Pancreas (tissue), 10 donors: ENCODE results near the gene OR2F1. TPM values are rescaled to one million over a fixed set of nuclear protein-coding genes. Genes with fewer than 3 reads are reported as not detected.
A peak's percentile ranks its signal among the peaks of the same experiment; 100 is the strongest.

ENCODE experiments used
- ATAC-seq, 4 donors: fragments of 200-7000 bp; cut with Tn5 transposase; one replicate each; pipeline versions ENCODE4 v1.8.0 to v1.9.1; 2020; ENCODE audit warnings: mild to moderate bottlenecking in 4 of 4, moderate library complexity in 4 of 4
- DNase-seq, 6 donors: peaks; one replicate each; pipeline ENCODE4 v3.0.0-alpha.2; 2020
- FAIRE-seq: peaks from 2 replicates; lab custom pipeline; 2012; peaks lifted over from hg19 to GRCh38; lab: Jason Lieb, UNC
- H3K27ac ChIP-seq, 4 donors: fragments of 200-600 bp; sonication (generic); 1 replicate in 3 of 4; 2 replicates in 1 of 4; pipeline versions ENCODE4 v1.5.0 to v1.8.0; 2020
- H3K27me3 ChIP-seq, 4 donors: fragments of 200-600 bp; one replicate each; pipeline ENCODE4 v1.8.0; 2021
- H3K36me3 ChIP-seq, 3 donors: fragments of 200-600 bp; sonication (generic) in 1 of 3; one replicate each; pipeline versions ENCODE4 v1.5.0 to v1.8.0; 2020 to 2021
- H3K4me1 ChIP-seq, 3 donors: fragments of 200-600 bp; one replicate each; pipeline ENCODE4 v1.8.0; 2021
- H3K4me3 ChIP-seq, 4 donors: fragments of 200-600 bp; sonication (generic) in 2 of 4; one replicate each; pipeline versions ENCODE4 v1.5.0 to v1.8.0; 2020 to 2021
- H3K9me3 ChIP-seq, 4 donors: fragments of 200-600 bp; one replicate each; pipeline ENCODE4 v1.8.0; 2021
- WGBS, 2 donors: extraction: QIAGEN DNeasy Blood & Tissue Kit; methylation state at CpG; one replicate each; pipeline ENCODE4 v1.1.7; 2013; 5-methylcytosine and 5-hydroxymethylcytosine counted together
- intact Hi-C, 3 donors: fragments of 100-400 bp; cut with DNase I; formaldehyde crosslinking; loops; one replicate each; pipeline versions ENCODE4 v1.11.1 to v1.14.2; 2022
- polyA plus RNA-seq, 2 donors: library from polyadenylated mRNA; stranded (reverse); fragments of 200-250 nt; gene quantifications; one replicate each; pipeline ENCODE4 v1.2.3, GENCODE V29; 2013
- total RNA-seq, 6 donors: library from RNA; stranded (reverse); fragmentation: NEBNext Ultra II Directional in 4 of 6; extraction: Animal tissue kit (Norgen Biotek cat#: 25700) in 4 of 6; gene quantifications; one replicate each; pipeline versions ENCODE4 v1.2.1 to v1.2.4, GENCODE V29; 2021 to 2023
- TF ChIP-seq, protein P1 (sequence below), 4 donors: fragments of 200-600 bp; sonication (generic) in 3 of 4; IDR thresholded peaks; one replicate each; pipeline versions ENCODE4 v1.5.0 to v1.8.0; 2021; ENCODE audit warnings: antibody characterized with exemption in 4 of 4
- donor health status: healthy with polysubstance abuse.
- donor health status: DM: no; HTN: no; CAD: no; lungs with moderate emphysema.
- donor health status: DM: no; HTN: no; CAD: no.
- donor health status: control.
- donor health status: control.
- donor health status: Bipolar disorder and iron deficiency.
- donor health status: DM: yes; HTN: yes; CAD: no.
- donor health status: DM: no; HTN: no; CAD: no.
- donor health status: DM: no; HTN: no; CAD: no.
- donor health status: DM: yes; HTN: yes; CAD: no.

OR2F1 gene
- total and polyA plus RNA-seq, 8 donors, result not detected

DNA sequence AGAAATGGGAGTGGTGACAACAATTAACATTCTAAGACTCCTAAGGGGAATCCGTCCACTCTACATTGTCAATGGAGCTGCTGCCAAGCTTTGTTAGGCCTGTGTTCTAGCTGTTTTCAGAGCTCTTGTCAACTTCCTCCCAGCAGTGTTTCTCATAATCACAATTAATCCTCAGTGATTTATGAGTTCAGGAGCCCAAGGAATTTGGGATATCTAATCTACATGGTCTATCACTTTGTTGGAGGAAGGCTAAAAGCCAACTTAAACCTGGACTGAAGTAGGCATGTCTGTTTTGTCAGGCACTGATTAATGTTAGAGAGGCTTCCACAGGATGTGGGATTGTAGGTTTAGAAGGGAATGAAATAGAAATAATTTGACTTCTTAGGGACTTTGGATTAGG is 29.8 kb upstream of the OR2F1 start:
- no peak for DNase-seq
- no peak for FAIRE-seq
- Histone ChIP-seq H3K36me3 (no peaks in the 10 kb centered on the region), H3K9me3 (no peaks in the 10 kb centered on the region), H3K4me3 (no peak overlapping the region), H3K27ac (no peak overlapping the region), H3K27me3 (no peaks in the 10 kb centered on the region), H3K4me1 (no peaks in the 10 kb centered on the region)
- intact Hi-C loops, result no loop called here
- TF ChIP-seq, protein P1, sequence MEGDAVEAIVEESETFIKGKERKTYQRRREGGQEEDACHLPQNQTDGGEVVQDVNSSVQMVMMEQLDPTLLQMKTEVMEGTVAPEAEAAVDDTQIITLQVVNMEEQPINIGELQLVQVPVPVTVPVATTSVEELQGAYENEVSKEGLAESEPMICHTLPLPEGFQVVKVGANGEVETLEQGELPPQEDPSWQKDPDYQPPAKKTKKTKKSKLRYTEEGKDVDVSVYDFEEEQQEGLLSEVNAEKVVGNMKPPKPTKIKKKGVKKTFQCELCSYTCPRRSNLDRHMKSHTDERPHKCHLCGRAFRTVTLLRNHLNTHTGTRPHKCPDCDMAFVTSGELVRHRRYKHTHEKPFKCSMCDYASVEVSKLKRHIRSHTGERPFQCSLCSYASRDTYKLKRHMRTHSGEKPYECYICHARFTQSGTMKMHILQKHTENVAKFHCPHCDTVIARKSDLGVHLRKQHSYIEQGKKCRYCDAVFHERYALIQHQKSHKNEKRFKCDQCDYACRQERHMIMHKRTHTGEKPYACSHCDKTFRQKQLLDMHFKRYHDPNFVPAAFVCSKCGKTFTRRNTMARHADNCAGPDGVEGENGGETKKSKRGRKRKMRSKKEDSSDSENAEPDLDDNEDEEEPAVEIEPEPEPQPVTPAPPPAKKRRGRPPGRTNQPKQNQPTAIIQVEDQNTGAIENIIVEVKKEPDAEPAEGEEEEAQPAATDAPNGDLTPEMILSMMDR (IDR thresholded peaks at IDR 0.05), result no peak
- WGBS, 2 donors, result 79 to 82% methylated on average over 1 of the region's 1 CpG
- no peak for ATAC-seq

DNA sequence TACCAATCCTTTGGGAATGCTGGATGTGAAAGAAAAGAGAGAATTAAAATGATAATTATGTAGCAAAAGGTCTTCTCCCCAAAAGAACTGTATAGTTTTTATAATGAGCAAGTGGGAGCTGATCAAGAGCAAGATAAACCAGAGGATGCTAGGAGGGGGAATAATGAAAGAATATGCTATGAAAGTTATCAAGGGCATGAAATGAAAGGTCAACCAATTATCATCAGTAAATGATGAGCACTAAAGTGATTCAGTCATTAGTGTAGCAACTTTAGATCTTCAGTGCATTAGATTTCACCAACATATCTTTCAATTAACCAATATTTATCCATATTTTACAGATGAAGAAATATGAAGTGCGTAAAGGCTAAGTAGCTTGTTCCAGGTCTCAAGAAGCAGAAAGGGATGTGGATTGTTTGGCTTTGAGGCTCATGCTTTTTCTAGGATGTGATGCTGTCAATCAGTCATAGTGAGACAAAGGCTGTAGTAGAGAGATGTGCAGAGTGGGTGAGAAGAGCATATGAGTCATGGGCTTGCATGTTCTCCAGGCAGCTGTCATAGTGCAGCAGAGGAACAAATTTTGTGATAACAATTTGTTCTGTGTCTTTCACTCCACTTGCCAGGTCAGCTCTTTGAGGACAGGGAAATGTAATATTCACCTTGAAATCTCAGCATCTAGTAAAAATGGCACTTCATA is 25.3 kb upstream of the OR2F1 start:
- WGBS, 2 donors, result 85 to 90% methylated on average over 1 of the region's 1 CpG
- no peak overlapping the region for H3K4me3 ChIP-seq
- no peaks in the 10 kb centered on the region for H3K4me1 ChIP-seq
- no peak for FAIRE-seq
- ATAC-seq, result no peak
- TF ChIP-seq, protein P1 (IDR thresholded peaks at IDR 0.05), result no peak
- no peaks in the 10 kb centered on the region for H3K36me3 ChIP-seq
- intact Hi-C loops, result no loop called here
- H3K27ac ChIP-seq, result no peak overlapping the region
- no peaks in the 10 kb centered on the region for H3K9me3 ChIP-seq
- H3K27me3 ChIP-seq, result no peaks in the 10 kb centered on the region
- no peak for DNase-seq

DNA sequence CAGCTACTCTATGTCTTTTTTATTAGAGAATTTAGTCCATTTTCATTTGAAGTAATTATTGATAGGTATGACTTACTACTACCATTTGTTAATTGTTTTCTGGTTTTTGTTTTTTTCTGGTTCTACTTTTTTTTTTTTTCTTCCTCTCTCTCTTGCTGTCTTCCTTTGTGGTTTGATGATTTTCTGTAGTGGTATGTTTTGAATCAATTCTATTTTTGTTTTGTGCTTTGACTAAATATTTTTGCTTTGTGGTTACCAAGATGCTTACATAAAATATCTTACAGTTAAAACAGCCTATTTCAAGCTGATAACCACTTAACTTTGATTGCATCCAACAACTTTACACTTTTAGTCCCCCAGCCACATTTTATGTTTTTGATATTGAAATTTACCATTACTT is 22.9 kb upstream of the OR2F1 start:
- no peak for ATAC-seq
- no peaks in the 10 kb centered on the region for H3K36me3 ChIP-seq
- intact Hi-C loops, result no loop called here
- no peak for FAIRE-seq
- H3K4me3 ChIP-seq, result no peak overlapping the region
- TF ChIP-seq, protein P1 (IDR thresholded peaks at IDR 0.05), result no peak
- no peaks in the 10 kb centered on the region for H3K27me3 ChIP-seq
- H3K4me1 ChIP-seq, result no peaks in the 10 kb centered on the region
- H3K27ac ChIP-seq, result no peak overlapping the region
- DNase-seq, result no peak
- H3K9me3 ChIP-seq, result no peaks in the 10 kb centered on the region

DNA sequence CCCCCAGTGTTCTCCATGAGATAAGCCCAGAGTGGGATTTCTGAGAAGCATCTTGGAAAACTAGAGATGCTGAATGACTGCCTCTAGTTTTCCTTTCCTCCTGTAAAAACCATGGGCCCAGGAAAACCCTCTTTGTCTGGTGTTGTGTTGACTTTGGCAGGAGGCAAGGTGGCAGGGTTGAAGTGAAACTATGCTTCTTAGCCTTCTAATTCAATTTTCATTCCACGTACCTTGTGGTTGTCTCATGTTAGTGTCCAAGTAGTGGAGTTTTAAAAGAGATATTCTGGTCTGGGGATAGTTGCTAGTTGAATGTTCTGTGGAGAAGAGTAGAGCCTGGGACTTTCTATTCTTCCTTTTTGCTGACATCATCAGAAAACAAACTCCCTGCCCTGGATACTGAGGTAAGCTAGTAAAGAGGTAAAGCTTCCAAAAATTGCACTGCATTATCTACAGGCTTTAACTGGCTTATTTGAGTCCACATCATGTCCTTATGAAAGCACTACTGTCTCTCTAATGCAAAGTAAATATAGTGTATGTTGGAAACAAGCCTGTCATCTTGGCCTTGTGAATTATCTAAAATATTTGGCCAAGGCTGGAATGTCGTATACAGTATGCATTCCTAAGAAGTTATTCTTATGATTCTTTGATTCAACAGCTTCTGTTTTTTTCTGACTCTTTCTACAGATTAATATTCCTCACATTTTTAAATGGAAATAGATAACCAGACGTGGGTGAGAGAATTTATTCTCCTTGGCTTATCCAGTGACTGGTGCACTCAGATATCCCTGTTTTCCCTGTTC is 19.9 kb upstream of the OR2F1 start, which contains the start of gene OR2F2:
Gene OR2F2 (plus strand): TSS at position 708 of the 800 bp plus-strand sequence. CDS start 0 bp downstream, at position 708.
- Histone ChIP-seq H3K4me3 (no peak within 1 kb of the TSS), H3K36me3 (no peaks in the 10 kb centered on the region), H3K4me1 (no peaks in the 10 kb centered on the region), H3K27ac (no peak within 1 kb of the TSS), H3K9me3 (no peaks in the 10 kb centered on the region), H3K27me3 (no peaks in the 10 kb centered on the region)
- TF ChIP-seq, protein P1 (IDR thresholded peaks at IDR 0.05), result no peak
- ATAC-seq, result peak in 1 of 4 donors; percentile 49
- FAIRE-seq, result no peak
- DNase-seq, result no peak
- WGBS, 2 donors, result 36 to 48% methylated on average over 3 of the region's 3 CpGs
- intact Hi-C loops, result no loop called here
